HepG2 (cell line): Measurements from ENCODE around the gene SH2B2.

Experiments
- AGO2 ChIP-seq: fragments of 200-400 bp; formaldehyde crosslinking; optimal IDR thresholded peaks from 2 replicates; pipeline ENCODE3; 2017; ENCODE audit warnings: mild to moderate bottlenecking, low read depth, low read length, moderate library complexity
- CTCF ChIP-seq: sonication (generic); formaldehyde crosslinking; IDR thresholded peaks from 2 replicates; pipeline ENCODE4 v1.5.0; 2020; ENCODE audit warnings: mild to moderate bottlenecking, missing genetic modification reagents, moderate library complexity
- JUN ChIP-seq: sonication (generic); formaldehyde crosslinking; IDR thresholded peaks from 2 replicates; pipeline ENCODE4 v1.4.0; 2020; ENCODE audit warnings: mild to moderate bottlenecking, missing genetic modification reagents

GRCh38 chr7:102320601-102321350 is 34.1 kb downstream of the SH2B2 start:
- no peak for TF ChIP-seq AGO2
- TF ChIP-seq CTCF (CRISPR knock-in tag): no peak
- TF ChIP-seq JUN (CRISPR knock-in tag): no peak
